Keratinocyte (primary cell): Measurements from ENCODE around the gene TPSAB1.

Experiments
- CTCF ChIP-seq, 3 experiments: IDR thresholded peaks in 1 of 3; conservative IDR thresholded peaks in 1 of 3; optimal IDR thresholded peaks in 1 of 3; 2 replicates in 2 of 3; 3 replicates in 1 of 3; pipeline versions ENCODE3 to v1.5.1; 2011; ENCODE audit warnings: low read length in 3 of 3, mild to moderate bottlenecking in 3 of 3, moderate library complexity in 2 of 3, control low read depth in 1 of 3, inconsistent platforms in 1 of 3; ENCODE audit not compliant: insufficient read depth in 2 of 3; ENCODE audit errors: extremely low read depth in 1 of 3
- EZH2 ChIP-seq: IDR thresholded peaks from one replicate; pipeline ENCODE4 v1.6.1; 2012; ENCODE audit warnings: inconsistent platforms, mild to moderate bottlenecking, low read length, moderate library complexity

GRCh38 chr16:1209081-1209480 lies 31.4 kb upstream of the TPSAB1 start:
- TF ChIP-seq CTCF (optimal IDR thresholded peaks at IDR 0.05 in 1 of 3, IDR thresholded peaks at IDR 0.05 in 1 of 3, conservative IDR thresholded peaks at IDR 0.05 in 1 of 3; ENCODE audit: extremely low read depth in 1 of 3, insufficient read depth in 2 of 3, low read length in 3 of 3) = no peak
- no peak for TF ChIP-seq EZH2
